Hippocampal formation (tissue), 2 donors: Measurements from ENCODE around the gene CLDN7.

Source experiments
- DNase-seq, 2 donors: peaks; one replicate each; lab custom pipeline; 2025; lab: John Stamatoyannopoulos, UW

The CLDN7 gene

DNA sequence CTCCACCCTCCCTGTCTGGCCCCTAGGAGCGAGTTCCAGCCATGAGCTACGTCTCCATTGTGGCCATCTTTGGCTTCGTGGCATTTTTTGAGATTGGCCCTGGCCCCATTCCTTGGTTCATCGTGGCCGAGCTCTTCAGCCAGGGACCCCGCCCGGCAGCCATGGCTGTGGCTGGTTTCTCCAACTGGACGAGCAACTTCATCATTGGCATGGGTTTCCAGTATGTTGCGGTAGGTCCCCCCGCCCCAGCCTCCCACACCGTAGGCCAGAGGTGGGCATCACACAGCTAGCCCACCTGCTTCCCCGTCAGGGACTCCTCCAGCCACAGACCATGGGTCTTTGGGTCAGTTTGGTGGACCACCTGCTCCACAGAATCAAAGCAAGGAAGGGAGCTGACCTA lies 23.4 kb upstream of the CLDN7 start:
- DNase-seq, result no peak

GRCh38 chr17:7284911-7285310 lies 22.6 kb upstream of the CLDN7 start:
- DNase-seq, result no peak

DNA sequence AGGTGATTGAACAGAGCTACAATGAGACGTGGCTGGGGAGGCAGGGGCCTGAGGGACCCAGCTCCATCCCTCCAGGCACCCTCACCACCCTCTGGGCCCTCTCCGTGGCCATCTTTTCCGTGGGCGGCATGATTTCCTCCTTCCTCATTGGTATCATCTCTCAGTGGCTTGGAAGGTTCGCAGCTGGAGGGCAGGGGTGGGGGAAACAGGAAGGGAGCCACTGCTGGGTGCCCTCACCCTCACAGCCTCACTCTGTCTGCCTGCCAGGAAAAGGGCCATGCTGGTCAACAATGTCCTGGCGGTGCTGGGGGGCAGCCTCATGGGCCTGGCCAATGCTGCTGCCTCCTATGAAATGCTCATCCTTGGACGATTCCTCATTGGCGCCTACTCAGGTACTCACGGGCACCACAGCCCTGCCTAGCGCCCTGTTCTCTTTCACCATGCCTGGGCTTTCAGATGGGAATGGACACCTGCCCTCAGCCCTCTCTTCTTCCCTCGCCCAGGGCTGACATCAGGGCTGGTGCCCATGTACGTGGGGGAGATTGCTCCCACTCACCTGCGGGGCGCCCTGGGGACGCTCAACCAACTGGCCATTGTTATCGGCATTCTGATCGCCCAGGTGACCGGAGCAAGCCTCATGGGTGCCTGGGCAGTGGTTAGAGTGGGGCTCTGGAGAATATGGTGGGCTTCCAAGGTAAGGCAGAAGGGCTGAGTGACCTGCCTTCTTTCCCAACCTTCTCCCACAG lies 21.4 kb upstream of the CLDN7 start:
- DNase-seq, result no peak

- DNase-seq, result no peak
Observed at GRCh38 chr17:7282752-7283321, 20.6 kb upstream of the CLDN7 start.

GRCh38 chr17:7281953-7282751 lies 19.9 kb upstream of the CLDN7 start:
- DNase-seq, result no peak

GRCh38 chr17:7281074-7281952 lies 19.0 kb upstream of the CLDN7 start, which contains the start of gene SLC2A4:
Gene SLC2A4, plus strand, starts transcription at chr17:7281718. Its CDS starts 217 bp downstream, at chr17:7281935.
- peak; percentile 8 to 65 for DNase-seq

- DNase-seq, result peak; percentile 58 to 66
Observed at GRCh38 chr17:7280519-7281073, 18.3 kb upstream of the CLDN7 start.

GRCh38 chr17:7279448-7279847 lies 17.2 kb upstream of the CLDN7 start:
- DNase-seq, result no peak

GRCh38 chr17:7266784-7267183 lies 4.5 kb upstream of the CLDN7 start:
- DNase-seq, result no peak

- DNase-seq, result no peak
Observed at GRCh38 chr17:7263801-7264078, 1.5 kb upstream of the CLDN7 start.

DNA sequence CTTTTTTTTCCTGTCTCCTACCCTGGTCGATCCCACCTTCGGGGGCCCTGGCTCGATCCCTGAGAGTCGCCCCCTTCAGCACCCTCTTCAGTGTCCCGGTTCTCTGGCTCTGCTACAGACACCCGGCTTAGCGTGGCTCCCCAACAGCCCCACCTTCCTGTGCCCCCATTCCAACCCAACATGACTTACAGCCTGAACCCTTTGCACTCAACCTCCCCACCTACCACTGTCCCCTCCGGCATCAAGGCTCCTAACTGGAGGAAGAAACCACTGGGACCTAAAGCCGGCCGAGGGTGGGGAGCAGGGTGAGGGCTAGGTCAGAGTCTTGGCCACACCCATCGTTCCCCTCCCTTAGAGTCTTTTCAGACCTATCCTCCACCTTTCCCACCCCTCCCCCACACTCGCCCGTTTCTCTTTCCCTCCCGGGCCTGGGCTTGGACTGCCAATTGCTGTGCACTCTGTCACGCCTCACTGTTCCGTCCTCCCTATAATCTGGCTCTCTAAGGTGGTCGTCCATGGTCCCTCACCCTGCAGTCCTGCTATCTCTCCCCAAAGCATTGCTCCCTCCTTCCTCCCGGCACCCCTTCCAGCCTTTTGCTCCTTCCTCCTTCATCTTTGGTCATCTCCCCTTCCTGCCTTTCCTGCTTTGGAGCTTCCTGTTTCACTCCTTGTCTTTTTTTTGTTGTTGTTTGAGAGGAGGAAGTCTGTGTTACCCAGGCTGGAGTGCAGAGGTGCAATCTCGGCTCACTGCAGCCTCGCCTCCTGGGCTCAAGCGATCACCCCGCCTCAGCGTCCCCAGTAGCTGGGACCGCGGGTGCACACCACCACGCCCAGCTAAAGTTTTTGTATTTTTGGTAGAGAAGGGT lies 890 bp upstream of the CLDN7 start:
- DNase-seq, result no peak

DNA sequence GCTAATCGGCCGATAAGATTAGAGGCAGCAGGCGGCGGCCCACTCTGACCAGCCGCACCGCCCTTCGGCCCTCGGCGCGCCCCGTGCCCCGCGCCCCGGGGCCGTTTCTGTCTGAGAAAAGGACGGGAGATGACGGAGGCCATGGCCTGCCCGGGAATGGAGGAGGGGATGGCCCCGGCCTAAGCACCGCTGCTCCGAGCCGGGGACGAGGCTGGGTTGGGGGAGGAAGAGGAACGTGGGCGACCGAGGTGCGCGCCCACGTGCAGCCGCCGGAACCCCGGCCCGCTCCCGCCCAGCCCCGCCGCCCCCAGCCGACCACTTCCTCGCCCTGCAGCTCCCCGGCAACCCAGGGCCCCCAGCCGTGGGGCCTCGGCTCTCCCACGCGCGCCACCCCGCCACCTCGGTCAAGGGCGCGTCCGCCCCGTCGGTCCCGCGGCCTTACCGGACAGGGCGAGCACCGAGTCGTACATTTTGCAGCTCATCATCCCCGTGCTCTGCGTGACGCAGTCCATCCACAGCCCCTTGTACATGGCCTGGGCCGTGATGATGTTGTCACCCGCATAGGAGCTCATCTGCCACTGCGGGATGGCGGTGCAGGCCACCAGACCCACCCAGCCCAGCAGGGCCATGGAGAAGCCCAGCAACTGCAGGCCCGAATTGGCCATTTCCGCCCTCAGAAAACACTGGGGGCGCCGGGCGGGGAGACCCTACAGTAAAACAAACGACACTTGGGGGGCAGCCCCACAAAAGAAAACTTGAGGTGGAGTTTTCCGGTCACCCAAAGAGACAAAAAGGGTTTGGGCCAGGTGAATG lies 693 bp downstream of the CLDN7 start:
- no peak for DNase-seq

DNA sequence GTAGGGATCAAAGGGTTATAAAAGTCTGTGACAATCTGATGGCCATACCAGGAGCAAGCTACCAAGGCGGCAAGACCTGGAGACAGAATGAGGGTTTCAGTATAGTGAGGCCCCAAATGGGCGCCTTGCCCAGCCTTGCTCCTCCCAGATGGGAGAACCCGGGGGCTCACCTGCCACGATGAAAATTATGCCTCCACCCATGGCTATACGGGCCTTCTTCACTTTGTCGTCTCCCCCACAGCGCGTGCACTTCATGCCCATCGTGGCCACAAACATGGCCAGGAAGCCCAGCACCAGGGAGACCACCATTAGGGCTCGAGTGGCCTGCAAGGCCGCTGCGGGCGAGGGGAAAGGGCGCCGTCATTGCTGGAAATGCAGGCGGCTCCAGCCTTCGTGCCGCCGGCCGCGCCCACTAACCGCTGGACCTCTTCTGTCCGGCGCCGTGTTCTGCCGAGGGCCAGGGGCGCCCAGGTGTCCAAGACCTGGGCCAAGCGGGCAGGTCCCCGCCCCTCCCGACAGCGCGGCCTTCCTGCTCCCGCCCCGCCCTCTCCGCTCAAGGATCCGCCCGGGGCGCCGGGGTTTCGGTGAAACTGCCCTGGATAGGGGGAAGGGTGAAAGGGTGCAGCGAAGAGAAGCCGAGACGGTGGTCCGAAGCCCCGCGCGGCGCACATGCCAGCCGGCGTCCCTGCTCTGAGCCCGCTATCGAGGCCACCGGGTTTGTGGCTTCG lies 1.5 kb downstream of the CLDN7 start:
- DNase-seq, result no peak

DNA sequence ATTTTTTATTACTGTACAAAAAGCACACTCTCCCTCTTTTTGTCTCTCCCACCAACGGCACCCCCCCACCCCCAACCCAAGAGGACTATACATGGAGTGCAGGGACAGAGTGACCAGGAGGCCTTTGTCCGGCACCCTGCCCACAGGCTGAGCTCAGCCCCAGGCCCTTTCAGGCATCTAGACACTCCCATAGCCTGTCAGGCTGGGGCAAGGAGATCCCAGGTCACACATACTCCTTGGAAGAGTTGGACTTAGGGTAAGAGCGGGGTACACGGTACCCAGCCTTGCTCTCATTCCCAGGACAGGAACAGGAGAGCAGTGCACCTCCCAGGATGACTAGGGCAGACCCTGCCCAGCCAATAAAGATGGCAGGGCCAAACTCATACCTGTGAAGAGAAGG lies 2.1 kb downstream of the CLDN7 start:
- no peak for DNase-seq

DNA sequence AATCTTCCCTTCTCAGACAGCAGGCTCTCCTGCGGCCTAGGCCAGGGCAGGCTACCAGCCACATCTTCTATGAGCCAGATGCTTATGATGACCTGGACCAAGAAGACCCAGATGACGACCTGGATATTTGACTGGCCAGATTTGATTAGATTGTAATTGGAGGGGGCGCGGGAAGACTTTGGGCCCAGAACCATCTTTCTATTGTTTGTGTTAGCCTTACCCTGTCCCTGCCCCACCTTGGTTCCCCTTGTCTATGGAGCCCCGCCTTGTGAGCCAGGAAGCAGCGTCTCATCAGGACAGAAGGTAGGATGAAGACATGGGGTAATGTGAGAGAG lies 2.8 kb downstream of the CLDN7 start:
- no peak for DNase-seq

- no peak for DNase-seq
Observed at GRCh38 chr17:7258731-7259554, 3.3 kb downstream of the CLDN7 start.

DNA sequence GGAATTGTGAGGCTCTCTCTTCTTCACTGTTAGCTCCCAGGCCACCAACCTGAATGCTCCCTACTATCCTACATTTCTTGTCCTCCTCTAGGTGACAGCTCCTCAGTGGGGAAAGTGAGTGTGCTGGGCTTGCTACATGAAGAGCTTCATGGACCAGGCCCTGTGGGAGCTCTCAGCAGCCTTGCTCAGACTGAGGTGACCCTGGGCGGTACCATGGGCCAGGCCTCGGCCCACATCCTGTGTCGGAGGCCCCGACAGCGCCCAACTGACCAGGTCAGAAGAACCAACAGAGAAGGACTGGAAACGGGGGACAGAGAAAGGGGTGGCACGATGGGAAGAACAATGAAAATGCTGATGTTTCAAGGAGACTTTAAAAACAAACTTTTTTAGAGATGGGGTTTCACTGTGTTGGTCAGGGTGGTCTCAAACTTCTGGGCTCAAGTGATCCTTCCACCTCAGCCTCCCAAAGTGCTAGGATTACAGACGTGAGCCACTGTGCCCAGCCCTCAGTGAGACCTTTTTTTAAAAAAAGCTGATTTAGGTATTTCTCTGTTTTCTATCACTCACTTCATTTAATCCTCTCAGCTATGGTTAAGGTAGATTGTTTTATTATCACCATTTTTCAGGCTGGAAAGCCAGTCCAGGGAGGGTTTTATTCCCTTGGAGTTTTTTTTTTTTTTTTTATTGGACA lies 5.4 kb downstream of the CLDN7 start:
- DNase-seq, result no peak

- no peak for DNase-seq
Observed at GRCh38 chr17:7254511-7254910, 7.8 kb downstream of the CLDN7 start.
